H9 (cell line): ENCODE data around the gene CLEC11A. TPM values are rescaled to one million over a fixed set of nuclear protein-coding genes. Genes with fewer than 3 reads are reported as not detected.

ENCODE experiments used
- DNase-seq: peaks from one replicate; pipeline ENCODE4 v3.0.0-alpha.2; 2017
- H2AFZ ChIP-seq: one replicate; pipeline ENCODE4 v1.6.1; 2013; ENCODE audit warnings: mild to moderate bottlenecking, low read length, control low read depth, moderate library complexity
- H2AK5ac ChIP-seq: 2 replicates; pipeline ENCODE4 v1.6.1; 2013; ENCODE audit warnings: low read length, control low read depth, mixed read lengths; ENCODE audit not compliant: insufficient read length
- H2BK120ac ChIP-seq: one replicate; pipeline ENCODE4 v1.6.1; 2013; ENCODE audit warnings: low read depth, mild to moderate bottlenecking, low read length, control low read depth, inconsistent platforms; ENCODE audit not compliant: poor library complexity, severe bottlenecking
- H2BK12ac ChIP-seq: 2 replicates; pipeline ENCODE4 v1.6.1; 2013; ENCODE audit warnings: low read length, control low read depth, mixed read lengths, low read depth; ENCODE audit not compliant: insufficient read length
- H2BK15ac ChIP-seq: 2 replicates; pipeline ENCODE4 v1.6.1; 2013; ENCODE audit warnings: low read depth, low read length, control low read depth
- H2BK20ac ChIP-seq: one replicate; pipeline ENCODE4 v1.6.1; 2013; ENCODE audit warnings: low read depth, mild to moderate bottlenecking, low read length, control low read depth, inconsistent platforms; ENCODE audit not compliant: poor library complexity, severe bottlenecking
- H2BK5ac ChIP-seq: 2 replicates; pipeline ENCODE4 v1.6.1; 2013; ENCODE audit warnings: low read length, control low read depth, mixed read lengths; ENCODE audit not compliant: insufficient read length
- H3K14ac ChIP-seq: 2 replicates; pipeline ENCODE4 v1.6.1; 2013; ENCODE audit warnings: low read length, control low read depth; ENCODE audit not compliant: insufficient read depth
- H3K18ac ChIP-seq: 2 replicates; pipeline ENCODE4 v1.6.1; 2013; ENCODE audit warnings: low read depth, mild to moderate bottlenecking, mixed read lengths, low read length, control low read depth; ENCODE audit not compliant: insufficient read length
- H3K23ac ChIP-seq: 2 replicates; pipeline ENCODE4 v1.6.1; 2013; ENCODE audit warnings: low read length, control low read depth, mixed read lengths, low read depth; ENCODE audit not compliant: insufficient read length
- H3K23me2 ChIP-seq: 2 replicates; pipeline ENCODE4 v1.6.1; 2013; ENCODE audit warnings: low read depth, mild to moderate bottlenecking, mixed read lengths, low read length, control low read depth; ENCODE audit not compliant: insufficient read length, poor library complexity, severe bottlenecking
- H3K27ac ChIP-seq: 2 replicates; pipeline ENCODE4 v1.5.1; 2013; ENCODE audit warnings: low read length, control low read depth, mixed read lengths, low read depth; ENCODE audit not compliant: insufficient read length
- H3K27me3 ChIP-seq: 2 replicates; pipeline ENCODE4 v1.6.1; 2013; ENCODE audit warnings: low read length, control low read depth, inconsistent platforms; ENCODE audit not compliant: insufficient read depth
- H3K4ac ChIP-seq: 2 replicates; pipeline ENCODE4 v1.6.1; 2013; ENCODE audit warnings: low read depth, mild to moderate bottlenecking, control low read depth, inconsistent platforms, low read length, moderate library complexity
- H3K4me1 ChIP-seq: 2 replicates; pipeline ENCODE4 v1.6.1; 2013; ENCODE audit warnings: low read length, control low read depth, inconsistent platforms; ENCODE audit not compliant: insufficient read depth
- H3K4me2 ChIP-seq: 2 replicates; pipeline ENCODE4 v1.6.1; 2013; ENCODE audit warnings: low read length, control low read depth, mixed read lengths; ENCODE audit not compliant: insufficient read length, insufficient read depth
- H3K56ac ChIP-seq: 2 replicates; pipeline ENCODE4 v1.6.1; 2013; ENCODE audit warnings: low read depth, mild to moderate bottlenecking, mixed read lengths, low read length, control low read depth; ENCODE audit not compliant: insufficient read length
- H3K79me1 ChIP-seq: 2 replicates; pipeline ENCODE4 v1.6.1; 2013; ENCODE audit warnings: low read depth, mild to moderate bottlenecking, moderate library complexity, low read length, control low read depth, inconsistent platforms; ENCODE audit not compliant: insufficient read depth, poor library complexity, severe bottlenecking
- H3K79me2 ChIP-seq: 2 replicates; pipeline ENCODE4 v1.6.1; 2013; ENCODE audit warnings: low read length, control low read depth, inconsistent platforms; ENCODE audit not compliant: insufficient read depth
- H3K9ac ChIP-seq: 2 replicates; pipeline ENCODE4 v1.6.1; 2013; ENCODE audit warnings: low read length, control low read depth, mixed read lengths; ENCODE audit not compliant: insufficient read length; ENCODE audit errors: extremely low read depth
- H3K9me3 ChIP-seq: one replicate; pipeline ENCODE4 v1.6.1; 2013; ENCODE audit warnings: low read depth, low read length, inconsistent platforms; ENCODE audit not compliant: control insufficient read depth
- H3T11ph ChIP-seq: one replicate; pipeline ENCODE4 v1.6.1; 2013; ENCODE audit warnings: mild to moderate bottlenecking, low read length, control low read depth, inconsistent platforms
- H4K20me1 ChIP-seq: one replicate; pipeline ENCODE4 v1.6.1; 2013; ENCODE audit not compliant: control insufficient read depth, insufficient read length, insufficient read depth
- H4K5ac ChIP-seq: 2 replicates; pipeline ENCODE4 v1.6.1; 2013; ENCODE audit warnings: low read depth, mild to moderate bottlenecking, mixed read lengths, low read length, control low read depth; ENCODE audit not compliant: insufficient read length
- H4K8ac ChIP-seq: replicated peaks from 2 replicates; pipeline ENCODE4 v1.6.1; 2013; ENCODE audit warnings: low read length, control low read depth, mixed read lengths, low read depth; ENCODE audit not compliant: insufficient read length
- H4K91ac ChIP-seq: 2 replicates; pipeline ENCODE4 v1.6.1; 2013; ENCODE audit warnings: low read depth, mild to moderate bottlenecking, moderate library complexity, mixed read lengths, low read length, control low read depth; ENCODE audit not compliant: insufficient read length
- H3K27ac Mint-ChIP-seq, 3 experiments: 2 replicates in 2 of 3; 3 replicates in 1 of 3; pipeline ENCODE4 v1.8.0; 2020 to 2021; ENCODE audit warnings: mixed read lengths in 3 of 3, mild to moderate bottlenecking in 1 of 3, moderate library complexity in 1 of 3
- H3K27me3 Mint-ChIP-seq: 2 replicates; pipeline ENCODE4 v1.8.0; 2021; ENCODE audit warnings: low read depth, mild to moderate bottlenecking, moderate library complexity, mixed read lengths
- H3K36me3 Mint-ChIP-seq, 3 experiments: 2 replicates in 2 of 3; 3 replicates in 1 of 3; pipeline ENCODE4 v1.8.0; 2020 to 2021; ENCODE audit warnings: low read depth in 3 of 3, mixed read lengths in 3 of 3; ENCODE audit not compliant: insufficient read depth in 1 of 3
- H3K4me1 Mint-ChIP-seq, 2 experiments: 2 replicates each; pipeline ENCODE4 v1.8.0; 2020; ENCODE audit warnings: mixed read lengths in 2 of 2
- H3K4me3 Mint-ChIP-seq, 2 experiments: 2 replicates in 1 of 2; 3 replicates in 1 of 2; pipeline ENCODE4 v1.8.0; 2020 to 2021; ENCODE audit warnings: mild to moderate bottlenecking in 2 of 2, mixed read lengths in 2 of 2, moderate library complexity in 1 of 2
- H3K9me3 Mint-ChIP-seq, 2 experiments: 2 replicates in 1 of 2; 3 replicates in 1 of 2; pipeline ENCODE4 v1.8.0; 2020; ENCODE audit warnings: mild to moderate bottlenecking in 2 of 2, mixed read lengths in 2 of 2, moderate library complexity in 1 of 2
- CTCF ChIP-seq: fragments of 200-600 bp; sonication (generic); conservative IDR thresholded peaks from 3 replicates; pipeline ENCODE4 v1.8.0; 2021; ENCODE audit warnings: antibody characterized with exemption, mild to moderate bottlenecking
- WGBS: extraction: QIAGEN DNeasy Blood & Tissue Kit; methylation state at CpG from one replicate; pipeline ENCODE4 v1.1.7; 2013; ENCODE audit warnings: missing lambda C conversion rate, low lambda C conversion rate, mixed read lengths; ENCODE audit not compliant: insufficient read length; ENCODE audit errors: extremely low coverage; 5-methylcytosine and 5-hydroxymethylcytosine counted together
- long read RNA-seq: library from polyadenylated mRNA; unstranded; transcript quantifications from one replicate; pipeline ENCODE4 v2.0.0, GENCODE V29; 2020
- total RNA-seq: library from RNA; stranded (reverse); gene quantifications from 2 replicates; pipeline ENCODE4 v1.2.1, GENCODE V29; 2021

Gene CLEC11A
- 3.8 and 3.9 TPM in 2 replicates for total RNA-seq
- long read RNA-seq, partial matches to known transcripts = 2 of 7 reads
- long read RNA-seq, other reads (novel, unspliced or antisense) = 4 of 7 reads

- H3K4me3 Mint-ChIP-seq = peak within 1 kb of the TSS; percentile 81 to 94
- no peak within 1 kb of the TSS for H3K14ac ChIP-seq
- H3K27ac Mint-ChIP-seq = peak within 1 kb of the TSS in 1 of 3 experiments; percentile 52; a peak in 1 of 7 replicates
- no peaks in the 10 kb centered on the region for H3K9me3 ChIP-seq
- H3K27me3 ChIP-seq = no peaks in the 10 kb centered on the region; the same call in 1 of the 2 replicates
- no peak within 1 kb of the TSS for H3K27ac ChIP-seq
- no peak within 1 kb of the TSS for H3T11ph ChIP-seq
- DNase-seq = no peak
- peaks cover 70% of the 10 kb centered on the region for H3K27me3 Mint-ChIP-seq
- H3K9ac ChIP-seq = no peak within 1 kb of the TSS
- H2BK120ac ChIP-seq = no peak within 1 kb of the TSS
- no peak within 1 kb of the TSS for H2BK12ac ChIP-seq
- no peaks in the 10 kb centered on the region for H3K79me1 ChIP-seq
- H2BK5ac ChIP-seq = no peak within 1 kb of the TSS
- H3K4me1 ChIP-seq = peaks cover 7% of the 10 kb centered on the region; the same call in 1 of the 2 replicates
- H3K56ac ChIP-seq = no peak within 1 kb of the TSS
- H3K79me2 ChIP-seq = no peaks in the 10 kb centered on the region
- H3K4ac ChIP-seq = no peak within 1 kb of the TSS
- H4K91ac ChIP-seq = no peak within 1 kb of the TSS
- H3K23me2 ChIP-seq = no peaks in the 10 kb centered on the region
- no peaks in the 10 kb centered on the region; a peak in 1 of 5 replicates for H3K9me3 Mint-ChIP-seq
- H3K18ac ChIP-seq = no peak within 1 kb of the TSS
- H3K4me2 ChIP-seq = peak within 1 kb of the TSS; percentile 35
- H2BK15ac ChIP-seq = no peak within 1 kb of the TSS
- H3K36me3 Mint-ChIP-seq = no peaks in the 10 kb centered on the region; a peak in 2 of 7 replicates
- no peak within 1 kb of the TSS for H4K8ac ChIP-seq
- no peak for TF ChIP-seq CTCF
- H2AK5ac ChIP-seq = no peak within 1 kb of the TSS
- no CpG with 5 or more reads among the region's 15 CpGs for WGBS
- no peak within 1 kb of the TSS for H2AFZ ChIP-seq
- no peak within 1 kb of the TSS for H3K23ac ChIP-seq
- H4K20me1 ChIP-seq = no peaks in the 10 kb centered on the region
- H3K4me1 Mint-ChIP-seq = peaks cover 38 to 58% of the 10 kb centered on the region in 2 experiments
- no peak within 1 kb of the TSS for H2BK20ac ChIP-seq
- H4K5ac ChIP-seq = no peak within 1 kb of the TSS
Measured at GRCh38 chr19:50723069-50723468, at the start of gene CLEC11A. Gene CLEC11A (plus strand): TSS chr19:50723364. CDS start chr19:50723526, 162 bp downstream.
